Transverse colon (tissue), 4 donors: Measurements from ENCODE around the gene REL. TPM values are rescaled to one million over a fixed set of nuclear protein-coding genes. Genes with fewer than 3 reads are reported as not detected.

Source experiments
- DNase-seq: peaks from one replicate; pipeline ENCODE4 v3.0.0-alpha.2; 2019
- H3K27ac ChIP-seq, 4 donors: fragments of 200-600 bp; sonication (generic); 2 replicates each; pipeline ENCODE4 v1.5.1; 2016 to 2018; ENCODE audit warnings: inconsistent platforms in 4 of 4
- H3K27me3 ChIP-seq: fragments of 200-600 bp; sonication (generic); 2 replicates; pipeline ENCODE4 v1.5.1; 2017; ENCODE audit warnings: inconsistent platforms
- H3K36me3 ChIP-seq, 4 donors: fragments of 200-600 bp; sonication (generic); 2 replicates each; pipeline ENCODE4 v1.5.1; 2017 to 2019; ENCODE audit warnings: inconsistent platforms in 4 of 4
- H3K4me1 ChIP-seq, 4 donors: fragments of 200-600 bp; sonication (generic); 2 replicates each; pipeline ENCODE4 v1.5.1; 2017 to 2020; ENCODE audit warnings: inconsistent platforms in 4 of 4
- H3K4me3 ChIP-seq, 4 donors: fragments of 200-600 bp; sonication (generic); 1 replicate in 1 of 4; 2 replicates in 3 of 4; pipeline versions ENCODE4 v1.5.1 to v1.6.1; 2017 to 2019; ENCODE audit warnings: inconsistent platforms in 4 of 4
- H3K9me3 ChIP-seq, 2 donors: fragments of 200-600 bp; sonication (generic); 2 replicates each; pipeline ENCODE4 v1.5.1; 2017 to 2019; ENCODE audit warnings: inconsistent platforms in 2 of 2
- CTCF ChIP-seq, 5 experiments: fragments of 200-600 bp in 3 of 5; fragments of 450-650 bp in 2 of 5; sonication (generic) in 3 of 5; IDR thresholded peaks; 1 replicate in 2 of 5; 2 replicates in 3 of 5; pipeline ENCODE4 v1.5.1; 2016 to 2017; ENCODE audit warnings: antibody characterized with exemption in 5 of 5, inconsistent platforms in 3 of 5, mild to moderate bottlenecking in 2 of 5, moderate library complexity in 1 of 5
- EP300 ChIP-seq: sonication (generic); formaldehyde crosslinking; IDR thresholded peaks from one replicate; pipeline ENCODE4 v1.6.1; 2017; ENCODE audit warnings: antibody characterized with exemption, low read depth
- POLR2A ChIP-seq: fragments of 450-650 bp; IDR thresholded peaks from one replicate; pipeline ENCODE4 v1.6.1; 2016; ENCODE audit warnings: antibody characterized with exemption, mild to moderate bottlenecking, moderate library complexity
- POLR2AphosphoS5 ChIP-seq, 3 donors: sonication (generic); formaldehyde crosslinking; IDR thresholded peaks; one replicate each; pipeline ENCODE4 v1.6.1; 2016; ENCODE audit warnings: antibody characterized with exemption in 3 of 3
- WGBS, 2 donors: methylation state at CpG; one replicate each; pipeline ENCODE4 v1.1.5; 2018; ENCODE audit warnings: low coverage in 1 of 2; 5-methylcytosine and 5-hydroxymethylcytosine counted together
- in situ Hi-C, 4 donors: fragments of 200-750 bp; cut with MboI; loops; one replicate each; pipeline versions ENCODE4 v1.15.0 to v1.15.1; 2017; ENCODE audit warnings: low sequenced_read_pairs in 3 of 4, low pct_ligation_motif_present in 1 of 4, low pct_unique_long_range_greater_than_20kb in 1 of 4
- intact Hi-C: fragments of 100-400 bp; cut with DNase I; formaldehyde crosslinking; loops from one replicate; pipeline ENCODE4 v1.15.1; 2023; ENCODE audit warnings: low total_unique reads
- total RNA-seq, 4 donors: library from RNA; depleted of rRNA; stranded (reverse); fragments of >200 nt; gene quantifications; one replicate each; pipeline ENCODE4 v1.1.0, GENCODE V29; 2016

Gene REL
- total RNA-seq, 4 donors from 2014 or later, result 6.2 to 29.5 (median 14.9) TPM

GRCh38 chr2:60873381-60873780 is 8.0 kb upstream of the REL start:
- H3K4me1 ChIP-seq, result peaks cover 0 to 6% (median 0%) of the 10 kb centered on the region in 4 donors
- no peaks in the 10 kb centered on the region for H3K27me3 ChIP-seq
- in situ Hi-C loops (no loop called here), intact Hi-C loops (no loop called here)
- H3K4me3 ChIP-seq, result no peak overlapping the region
- H3K9me3 ChIP-seq, result no peaks in the 10 kb centered on the region
- no peaks in the 10 kb centered on the region for H3K36me3 ChIP-seq
- no peak for DNase-seq
- no peak for TF ChIP-seq CTCF (IDR thresholded peaks at IDR 0.05)
- TF ChIP-seq POLR2AphosphoS5 (IDR thresholded peaks at IDR 0.05), result no peak
- no peak for TF ChIP-seq EP300
- no peak for TF ChIP-seq POLR2A
- WGBS, 2 donors, result 70 to 87% methylated on average over 3 of the region's 3 CpGs
- H3K27ac ChIP-seq, result no peak overlapping the region

GRCh38 chr2:60875520-60875919 is 5.9 kb upstream of the REL start:
- H3K4me3 ChIP-seq, result no peak overlapping the region
- in situ Hi-C loops, result no loop called here
- no peak for DNase-seq
- peaks cover 0 to 7% (median 2%) of the 10 kb centered on the region in 4 donors for H3K4me1 ChIP-seq
- H3K36me3 ChIP-seq, result no peaks in the 10 kb centered on the region
- intact Hi-C loops, result no loop called here
- TF ChIP-seq EP300, result no peak
- TF ChIP-seq CTCF (IDR thresholded peaks at IDR 0.05), result no peak
- no peak for TF ChIP-seq POLR2A
- no peak for TF ChIP-seq POLR2AphosphoS5 (IDR thresholded peaks at IDR 0.05)
- no peak overlapping the region for H3K27ac ChIP-seq
- no peaks in the 10 kb centered on the region for H3K9me3 ChIP-seq
- no peaks in the 10 kb centered on the region for H3K27me3 ChIP-seq

- intact Hi-C loops, result loop anchor here (10.0 kb wide), 1 partner anchor 134 kb away; the partner anchor contains the start of genes PEX13 and PUS10
- H3K4me1 ChIP-seq, result peaks cover 0 to 25% (median 18%) of the 10 kb centered on the region in 4 donors
- no peaks in the 10 kb centered on the region for H3K9me3 ChIP-seq
- in situ Hi-C loops, result no loop called here
- peak overlapping the region; percentile 96 to 100 (median 98) for H3K27ac ChIP-seq
- peak in 3 of 5 experiments; percentile 19 to 50 (median 27) for TF ChIP-seq CTCF (IDR thresholded peaks at IDR 0.05)
- TF ChIP-seq POLR2AphosphoS5 (IDR thresholded peaks at IDR 0.05), result no peak
- no peak for TF ChIP-seq EP300
- no peak for TF ChIP-seq POLR2A
- peak overlapping the region; percentile 83 to 99 (median 92) for H3K4me3 ChIP-seq
- no peaks in the 10 kb centered on the region for H3K36me3 ChIP-seq
- DNase-seq, result no peak
- WGBS, 2 donors, result 0 to 1% methylated on average over 3 to 18 of the region's 18 CpGs
- no peaks in the 10 kb centered on the region for H3K27me3 ChIP-seq
These were observed 729 bp upstream of the REL start for GRCh38 chr2:60880643-60881046.

- peak; percentile 24 for DNase-seq
- peak overlapping the region; percentile 96 to 100 (median 98) for H3K27ac ChIP-seq
- H3K27me3 ChIP-seq, result no peaks in the 10 kb centered on the region
- WGBS, 2 donors, result 8 to 10% methylated on average over 5 to 8 of the region's 8 CpGs
- intact Hi-C loops, result loop anchor here (10.0 kb wide), 1 partner anchor 132 kb away; the partner anchor contains the start of genes PEX13 and PUS10
- TF ChIP-seq POLR2AphosphoS5 (IDR thresholded peaks at IDR 0.05), result peak; percentile 27 to 57 (median 49)
- no peak for TF ChIP-seq EP300
- TF ChIP-seq POLR2A, result peak; percentile 35
- peaks cover 0 to 41% (median 28%) of the 10 kb centered on the region in 4 donors for H3K4me1 ChIP-seq
- in situ Hi-C loops, result no loop called here
- H3K9me3 ChIP-seq, result no peaks in the 10 kb centered on the region
- H3K36me3 ChIP-seq, result no peaks in the 10 kb centered on the region
- H3K4me3 ChIP-seq, result peak overlapping the region; percentile 75 to 99 (median 88)
These were observed 1.8 kb downstream of the REL start for GRCh38 chr2:60882971-60883753.
